Body of pancreas (tissue), 4 donors: ENCODE data around the gene SCNN1G. TPM values are rescaled to one million over a fixed set of nuclear protein-coding genes. Genes with fewer than 3 reads are reported as not detected.

Source experiments
- ATAC-seq: fragments of 150-250 bp; one replicate; pipeline ENCODE4 v1.9.1; 2016
- DNase-seq, 4 donors: peaks; one replicate each; pipeline ENCODE4 v3.0.0-alpha.2; 2019
- H3K27ac ChIP-seq, 4 donors: fragments of 200-600 bp; sonication (generic); 1 replicate in 3 of 4; 2 replicates in 1 of 4; pipeline versions ENCODE4 v1.5.1 to v1.6.1; 2016 to 2019; ENCODE audit warnings: mild to moderate bottlenecking in 1 of 4, mixed read lengths in 1 of 4, moderate library complexity in 1 of 4
- H3K27me3 ChIP-seq, 2 donors: fragments of 200-600 bp; sonication (generic); one replicate each; pipeline ENCODE4 v1.6.0; 2016; ENCODE audit warnings: mild to moderate bottlenecking in 1 of 2
- H3K36me3 ChIP-seq, 2 donors: fragments of 200-600 bp; sonication (generic); replicated peaks in 1 of 2; 2 replicates each; pipeline ENCODE4 v1.5.1; 2016; ENCODE audit warnings: low read depth in 2 of 2; ENCODE audit not compliant: insufficient read depth in 1 of 2
- H3K4me1 ChIP-seq: fragments of 200-600 bp; sonication (generic); one replicate; pipeline ENCODE4 v1.6.0; 2016
- H3K4me3 ChIP-seq, 2 donors: fragments of 200-600 bp; sonication (generic); 1 replicate in 1 of 2; 2 replicates in 1 of 2; pipeline ENCODE4 v1.5.1; 2016 to 2019
- H3K9me3 ChIP-seq, 3 donors: fragments of 200-600 bp; sonication (generic); 1 replicate in 2 of 3; 2 replicates in 1 of 3; pipeline ENCODE4 v1.5.1; 2016
- POLR2A ChIP-seq, 3 donors: fragments of 450-650 bp; IDR thresholded peaks; one replicate each; pipeline ENCODE4 v1.6.1; 2016; ENCODE audit warnings: antibody characterized with exemption in 3 of 3, mild to moderate bottlenecking in 2 of 3
- WGBS, 2 donors: methylation state at CpG; one replicate each; pipeline ENCODE4 v1.1.5; 2017; 5-methylcytosine and 5-hydroxymethylcytosine counted together
- intact Hi-C: fragments of 100-400 bp; cut with DNase I; formaldehyde crosslinking; loops from one replicate; pipeline ENCODE4 v1.15.1; 2023
- total RNA-seq, 2 donors: library from RNA; depleted of rRNA; stranded (reverse); fragments of >200 nt; gene quantifications; one replicate each; pipeline ENCODE4 v1.1.0, GENCODE V29; 2016
- TF ChIP-seq, protein P1 (sequence below), 7 experiments: fragments of 450-650 bp in 4 of 7; fragments of 200-600 bp in 3 of 7; sonication (generic) in 3 of 7; IDR thresholded peaks; one replicate each; pipeline ENCODE4 v1.5.1; 2016 to 2019; ENCODE audit warnings: antibody characterized with exemption in 7 of 7

The SCNN1G gene
- total RNA-seq, 2 donors from 2014 or later, result 0.26 to 1.6 TPM

DNA sequence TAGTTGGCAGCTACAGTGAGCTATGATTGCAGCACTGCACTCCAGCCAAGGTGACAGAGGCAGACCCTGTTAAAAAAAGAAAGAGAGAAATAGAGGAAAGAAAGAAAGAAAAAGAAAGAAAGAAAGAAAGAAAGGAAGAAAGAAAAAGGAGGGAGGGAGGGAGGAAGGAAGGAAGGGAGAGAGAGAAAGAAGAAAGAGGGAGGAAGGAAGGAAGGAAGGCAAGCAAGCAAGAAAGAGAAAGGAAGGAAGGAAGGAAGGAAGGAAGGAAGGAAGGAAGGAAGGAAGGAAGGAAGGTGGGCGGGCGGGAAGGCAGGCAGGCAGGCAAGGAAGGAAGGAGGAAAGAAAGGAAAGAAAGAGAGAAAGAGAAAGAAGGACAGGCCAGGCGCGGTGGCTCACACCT is 1.0 kb upstream of the SCNN1G start:
- intact Hi-C loops, result no loop called here
- TF ChIP-seq, protein P1, sequence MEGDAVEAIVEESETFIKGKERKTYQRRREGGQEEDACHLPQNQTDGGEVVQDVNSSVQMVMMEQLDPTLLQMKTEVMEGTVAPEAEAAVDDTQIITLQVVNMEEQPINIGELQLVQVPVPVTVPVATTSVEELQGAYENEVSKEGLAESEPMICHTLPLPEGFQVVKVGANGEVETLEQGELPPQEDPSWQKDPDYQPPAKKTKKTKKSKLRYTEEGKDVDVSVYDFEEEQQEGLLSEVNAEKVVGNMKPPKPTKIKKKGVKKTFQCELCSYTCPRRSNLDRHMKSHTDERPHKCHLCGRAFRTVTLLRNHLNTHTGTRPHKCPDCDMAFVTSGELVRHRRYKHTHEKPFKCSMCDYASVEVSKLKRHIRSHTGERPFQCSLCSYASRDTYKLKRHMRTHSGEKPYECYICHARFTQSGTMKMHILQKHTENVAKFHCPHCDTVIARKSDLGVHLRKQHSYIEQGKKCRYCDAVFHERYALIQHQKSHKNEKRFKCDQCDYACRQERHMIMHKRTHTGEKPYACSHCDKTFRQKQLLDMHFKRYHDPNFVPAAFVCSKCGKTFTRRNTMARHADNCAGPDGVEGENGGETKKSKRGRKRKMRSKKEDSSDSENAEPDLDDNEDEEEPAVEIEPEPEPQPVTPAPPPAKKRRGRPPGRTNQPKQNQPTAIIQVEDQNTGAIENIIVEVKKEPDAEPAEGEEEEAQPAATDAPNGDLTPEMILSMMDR (IDR thresholded peaks at IDR 0.05), result no peak
- TF ChIP-seq POLR2A (IDR thresholded peaks at IDR 0.05), result no peak
- H3K27me3 ChIP-seq, result peaks cover 0 to 12% of the 10 kb centered on the region in 2 donors
- ATAC-seq, result no peak
- H3K4me3 ChIP-seq, result no peak overlapping the region
- peaks cover 31% of the 10 kb centered on the region for H3K4me1 ChIP-seq
- WGBS, 2 donors, result 77 to 83% methylated on average over 4 of the region's 4 CpGs
- no peak for DNase-seq
- no peak overlapping the region for H3K27ac ChIP-seq
- no peaks in the 10 kb centered on the region for H3K36me3 ChIP-seq
- no peaks in the 10 kb centered on the region for H3K9me3 ChIP-seq

DNA sequence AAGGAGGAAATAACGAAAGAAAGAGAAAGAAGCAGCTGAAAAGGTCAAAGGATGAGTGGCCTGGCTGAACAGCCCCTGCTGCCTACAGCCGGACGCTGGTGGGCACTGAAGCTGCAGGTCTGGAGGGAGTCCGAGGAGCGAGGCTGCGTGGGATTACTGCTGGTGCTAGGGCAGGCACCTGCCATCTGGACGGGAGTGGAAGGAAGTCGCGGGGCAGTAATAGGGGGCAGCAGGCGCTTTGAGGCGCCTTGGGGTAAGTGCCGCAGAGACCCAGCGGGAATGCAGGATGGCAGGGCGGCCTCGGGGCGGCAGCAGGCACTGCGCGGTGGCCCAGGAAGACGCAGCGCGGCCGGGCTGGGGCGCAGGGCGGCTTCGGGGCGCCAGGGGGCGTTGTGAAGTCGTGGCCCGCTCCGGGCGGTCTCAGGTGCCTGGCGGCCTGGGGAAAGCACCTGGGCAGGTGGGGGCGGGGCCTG is 303 bp upstream of the SCNN1G start:
- Histone ChIP-seq H3K36me3 (no peaks in the 10 kb centered on the region), H3K27ac (peak overlapping the region in 1 of 4 donors; percentile 39), H3K4me1 (peaks cover 32% of the 10 kb centered on the region), H3K4me3 (no peak overlapping the region), H3K27me3 (peaks cover 0 to 12% of the 10 kb centered on the region in 2 donors), H3K9me3 (no peaks in the 10 kb centered on the region)
- intact Hi-C loops, result no loop called here
- 2 to 9% methylated on average over 13 to 32 of the region's 33 CpGs for WGBS, 2 donors
- ATAC-seq, result peak; percentile 99
- DNase-seq, result peak; percentile 91 to 95 (median 94)
- no peak for TF ChIP-seq POLR2A (IDR thresholded peaks at IDR 0.05)
- TF ChIP-seq, protein P1 (IDR thresholded peaks at IDR 0.05), result peak; percentile 96 to 100 (median 99)

DNA sequence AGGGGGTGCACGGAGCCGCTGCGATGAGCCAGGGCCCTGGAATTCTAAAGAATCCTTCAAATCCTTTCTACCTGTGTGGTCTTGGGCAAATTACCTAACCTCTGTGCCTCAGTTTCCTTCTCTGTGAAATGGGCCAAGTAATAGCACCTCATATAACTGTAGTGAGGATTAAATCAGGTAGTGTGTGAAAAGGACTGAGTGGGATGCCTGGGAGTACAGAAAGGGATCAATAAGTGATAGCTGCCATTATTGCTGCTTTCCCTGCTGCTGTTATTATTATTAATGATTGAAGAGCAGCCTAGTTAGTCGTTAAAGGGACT is 958 bp downstream of the SCNN1G start:
- no peak overlapping the region for H3K4me3 ChIP-seq
- H3K27ac ChIP-seq, result peak overlapping the region in 2 of 4 donors; percentile 10 to 33
- TF ChIP-seq POLR2A (IDR thresholded peaks at IDR 0.05), result no peak
- TF ChIP-seq, protein P1 (IDR thresholded peaks at IDR 0.05), result no peak
- H3K4me1 ChIP-seq, result peaks cover 32% of the 10 kb centered on the region
- WGBS, 2 donors, result 12 to 17% methylated on average over 4 of the region's 4 CpGs
- DNase-seq (no peak), ATAC-seq (no peak)
- no peaks in the 10 kb centered on the region for H3K9me3 ChIP-seq
- intact Hi-C loops, result no loop called here
- no peaks in the 10 kb centered on the region for H3K36me3 ChIP-seq
- H3K27me3 ChIP-seq, result peaks cover 0 to 12% of the 10 kb centered on the region in 2 donors

DNA sequence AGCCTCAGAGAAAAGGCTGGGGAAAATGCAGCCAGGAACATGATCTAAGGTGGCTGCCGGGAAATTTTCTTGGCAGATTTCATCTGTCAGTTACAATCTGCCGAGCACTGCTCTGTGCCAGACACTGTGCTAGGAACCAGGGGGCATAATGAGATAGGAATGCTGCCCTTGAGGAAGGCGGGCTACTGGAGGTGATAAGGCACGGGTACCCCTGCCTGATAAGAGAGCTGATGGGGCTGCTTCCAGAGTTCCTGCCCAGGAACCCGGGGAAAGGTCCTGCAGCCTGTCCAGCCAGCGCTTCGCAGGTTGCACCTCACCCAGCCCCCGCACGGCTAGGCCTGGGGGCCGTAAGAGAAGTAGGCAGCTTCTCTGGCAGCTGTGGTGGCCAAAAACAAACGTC is 3.1 kb downstream of the SCNN1G start:
- 13 to 19% methylated on average over 7 to 11 of the region's 11 CpGs for WGBS, 2 donors
- Histone ChIP-seq H3K27me3 (peaks cover 0 to 12% of the 10 kb centered on the region in 2 donors), H3K9me3 (no peaks in the 10 kb centered on the region), H3K4me1 (peaks cover 32% of the 10 kb centered on the region), H3K36me3 (no peaks in the 10 kb centered on the region), H3K4me3 (no peak overlapping the region), H3K27ac (peak overlapping the region in 2 of 4 donors; percentile 35 to 62)
- peak; percentile 22 for ATAC-seq
- intact Hi-C loops, result loop anchor here (5.0 kb wide), 1 partner anchor 247 kb away; no protein-coding TSS in a partner anchor
- no peak for TF ChIP-seq POLR2A (IDR thresholded peaks at IDR 0.05)
- TF ChIP-seq, protein P1 (IDR thresholded peaks at IDR 0.05), result no peak
- DNase-seq, result peak; percentile 24 to 66 (median 46)

DNA sequence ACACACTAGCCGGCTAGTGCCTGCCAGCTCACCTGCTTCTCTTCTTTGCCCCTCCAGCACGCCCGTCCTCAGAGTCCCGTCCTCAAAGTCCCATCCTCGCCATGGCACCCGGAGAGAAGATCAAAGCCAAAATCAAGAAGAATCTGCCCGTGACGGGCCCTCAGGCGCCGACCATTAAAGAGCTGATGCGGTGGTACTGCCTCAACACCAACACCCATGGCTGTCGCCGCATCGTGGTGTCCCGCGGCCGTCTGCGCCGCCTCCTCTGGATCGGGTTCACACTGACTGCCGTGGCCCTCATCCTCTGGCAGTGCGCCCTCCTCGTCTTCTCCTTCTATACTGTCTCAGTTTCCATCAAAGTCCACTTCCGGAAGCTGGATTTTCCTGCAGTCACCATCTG is 3.6 kb downstream of the SCNN1G start:
- TF ChIP-seq, protein P1 (IDR thresholded peaks at IDR 0.05), result no peak
- no peak for TF ChIP-seq POLR2A (IDR thresholded peaks at IDR 0.05)
- intact Hi-C loops, result loop anchor here (5.0 kb wide), 1 partner anchor 246 kb away; no protein-coding TSS in a partner anchor
- peak in 1 of 4 donors; percentile 7 for DNase-seq
- H3K4me1 ChIP-seq, result peaks cover 32% of the 10 kb centered on the region
- no peak overlapping the region for H3K4me3 ChIP-seq
- peak overlapping the region in 2 of 4 donors; percentile 35 to 62 for H3K27ac ChIP-seq
- WGBS, 2 donors, result 78 to 81% methylated on average over 23 to 24 of the region's 24 CpGs
- no peaks in the 10 kb centered on the region for H3K9me3 ChIP-seq
- peaks cover 0 to 8% of the 10 kb centered on the region in 2 donors for H3K27me3 ChIP-seq
- no peak for ATAC-seq
- H3K36me3 ChIP-seq, result no peaks in the 10 kb centered on the region
